ENCODE data around the gene SPRY2.

Gene SPRY2

DNA sequence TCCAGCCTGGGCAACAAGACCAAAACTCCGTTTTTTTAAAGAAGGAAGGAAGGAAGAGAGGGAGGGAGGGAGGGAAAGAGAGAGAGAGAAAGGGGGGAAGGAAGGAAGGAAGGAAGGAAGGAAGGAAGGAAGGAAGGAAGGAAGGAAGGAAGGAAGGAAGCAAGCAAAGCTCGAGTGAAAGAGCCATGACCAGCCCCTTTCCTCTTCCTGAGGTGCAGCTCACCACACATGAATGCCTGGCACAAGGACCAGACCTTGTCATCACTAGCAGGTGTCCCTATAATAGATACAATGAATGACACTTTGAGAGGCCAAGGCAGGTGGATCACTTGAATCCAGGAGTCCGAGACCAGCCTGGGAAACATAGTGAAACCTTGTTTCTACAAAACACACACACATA is 31.0 kb downstream of the SPRY2 start:
- TF ChIP-seq, protein P1, sequence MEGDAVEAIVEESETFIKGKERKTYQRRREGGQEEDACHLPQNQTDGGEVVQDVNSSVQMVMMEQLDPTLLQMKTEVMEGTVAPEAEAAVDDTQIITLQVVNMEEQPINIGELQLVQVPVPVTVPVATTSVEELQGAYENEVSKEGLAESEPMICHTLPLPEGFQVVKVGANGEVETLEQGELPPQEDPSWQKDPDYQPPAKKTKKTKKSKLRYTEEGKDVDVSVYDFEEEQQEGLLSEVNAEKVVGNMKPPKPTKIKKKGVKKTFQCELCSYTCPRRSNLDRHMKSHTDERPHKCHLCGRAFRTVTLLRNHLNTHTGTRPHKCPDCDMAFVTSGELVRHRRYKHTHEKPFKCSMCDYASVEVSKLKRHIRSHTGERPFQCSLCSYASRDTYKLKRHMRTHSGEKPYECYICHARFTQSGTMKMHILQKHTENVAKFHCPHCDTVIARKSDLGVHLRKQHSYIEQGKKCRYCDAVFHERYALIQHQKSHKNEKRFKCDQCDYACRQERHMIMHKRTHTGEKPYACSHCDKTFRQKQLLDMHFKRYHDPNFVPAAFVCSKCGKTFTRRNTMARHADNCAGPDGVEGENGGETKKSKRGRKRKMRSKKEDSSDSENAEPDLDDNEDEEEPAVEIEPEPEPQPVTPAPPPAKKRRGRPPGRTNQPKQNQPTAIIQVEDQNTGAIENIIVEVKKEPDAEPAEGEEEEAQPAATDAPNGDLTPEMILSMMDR (IDR thresholded peaks at IDR 0.05): no peak
- TF ChIP-seq ZFX (IDR thresholded peaks at IDR 0.05; ENCODE audit: borderline replicate concordance): no peak
- no peak overlapping the region for H3K27ac ChIP-seq

DNA sequence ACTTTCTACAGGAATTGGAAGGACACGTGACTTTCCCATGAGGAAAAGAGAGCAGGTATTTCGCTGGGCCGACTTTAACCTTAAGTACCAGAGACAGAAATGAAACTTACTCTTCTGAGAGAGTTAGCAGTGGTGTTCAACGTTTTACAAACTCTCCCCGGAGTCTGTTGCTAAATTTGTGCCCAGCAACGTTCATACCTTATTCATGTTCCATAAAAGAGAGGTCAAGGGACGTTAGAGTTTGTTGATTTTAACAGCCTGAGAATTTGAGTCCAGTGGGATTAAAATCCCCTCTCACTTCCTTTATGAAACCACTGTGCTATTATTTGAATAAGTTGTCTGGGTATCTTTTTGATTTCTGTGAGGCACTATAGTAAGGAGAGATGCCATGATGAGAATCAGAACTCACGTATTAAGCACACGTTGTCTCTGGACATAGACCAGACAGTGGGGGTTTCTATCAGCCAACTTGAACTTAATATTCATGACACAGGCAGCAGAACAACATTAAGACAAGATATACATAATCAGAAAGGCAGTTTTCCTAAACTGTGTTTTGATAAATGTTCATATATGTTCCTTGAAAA is 33.4 kb downstream of the SPRY2 start:
- TF ChIP-seq ZFX (IDR thresholded peaks at IDR 0.05; ENCODE audit: borderline replicate concordance): no peak
- TF ChIP-seq, protein P1 (IDR thresholded peaks at IDR 0.05): no peak
- H3K27ac ChIP-seq: no peak overlapping the region

GRCh38 chr13:80306337-80306972 is 34.5 kb downstream of the SPRY2 start:
- TF ChIP-seq, protein P1 (IDR thresholded peaks at IDR 0.05): no peak
- TF ChIP-seq ZFX (IDR thresholded peaks at IDR 0.05; ENCODE audit: borderline replicate concordance): no peak
- H3K27ac ChIP-seq: no peak overlapping the region

DNA sequence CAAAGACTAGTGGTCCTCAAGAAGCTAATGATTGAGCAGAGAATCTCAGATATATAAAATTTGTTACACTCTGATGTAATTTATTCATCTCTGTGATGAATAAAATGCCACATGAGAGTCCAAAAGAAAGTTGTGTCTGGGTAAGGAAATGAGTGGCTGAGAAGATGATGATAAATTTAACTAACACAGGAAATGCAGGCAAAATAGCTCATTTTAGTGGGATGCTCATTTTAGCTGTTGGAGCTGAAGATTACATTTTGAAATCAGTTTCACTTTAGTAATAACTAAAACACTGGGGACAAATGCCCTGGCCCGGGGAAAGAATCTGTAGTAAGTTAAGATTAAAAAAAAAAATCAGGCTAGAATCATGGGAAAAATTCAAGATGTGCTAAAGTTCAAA is 35.2 kb downstream of the SPRY2 start:
- H3K27ac ChIP-seq: no peak overlapping the region
- no peak for TF ChIP-seq ZFX (IDR thresholded peaks at IDR 0.05; ENCODE audit: borderline replicate concordance)
- TF ChIP-seq, protein P1 (IDR thresholded peaks at IDR 0.05): no peak

- TF ChIP-seq, protein P1 (IDR thresholded peaks at IDR 0.05): no peak
- TF ChIP-seq ZFX (IDR thresholded peaks at IDR 0.05; ENCODE audit: borderline replicate concordance): no peak
- H3K27ac ChIP-seq: no peak overlapping the region
Observed at GRCh38 chr13:80303225-80303811, 37.6 kb downstream of the SPRY2 start.

- TF ChIP-seq, protein P1 (IDR thresholded peaks at IDR 0.05): no peak
- no peak for TF ChIP-seq ZFX (IDR thresholded peaks at IDR 0.05; ENCODE audit: borderline replicate concordance)
- H3K27ac ChIP-seq: no peak overlapping the region
Observed at GRCh38 chr13:80299046-80299445, 41.9 kb downstream of the SPRY2 start.

DNA sequence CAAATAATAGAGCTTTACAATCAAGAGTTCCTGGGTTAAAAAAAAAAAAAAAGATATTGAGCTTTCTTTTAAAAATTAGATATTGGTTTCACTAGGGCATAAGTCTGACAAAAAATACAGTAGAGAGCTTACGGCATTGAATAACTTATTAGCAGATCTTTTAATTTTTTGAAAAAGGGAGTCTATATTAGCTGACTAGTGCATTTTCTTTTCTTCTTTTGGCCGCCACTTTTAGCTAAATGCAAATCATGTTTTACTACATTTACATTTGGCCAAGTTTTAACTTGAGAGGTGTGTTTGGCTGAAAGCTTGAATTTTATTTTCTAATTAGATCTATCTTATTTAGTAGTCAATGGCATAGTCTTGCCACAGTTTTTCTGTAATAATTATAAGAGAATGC is 43.4 kb downstream of the SPRY2 start:
- TF ChIP-seq ZFX (IDR thresholded peaks at IDR 0.05; ENCODE audit: borderline replicate concordance): no peak
- TF ChIP-seq, protein P1 (IDR thresholded peaks at IDR 0.05): no peak
- H3K27ac ChIP-seq: no peak overlapping the region

All from 22Rv1 (cell line).